Esophagus muscularis mucosa (tissue), 4 donors: Measurements from ENCODE around the gene CAPS.

Experiments
- CTCF ChIP-seq, 3 experiments: fragments of 200-600 bp in 2 of 3; fragments of 450-650 bp in 1 of 3; sonication (generic) in 2 of 3; IDR thresholded peaks; one replicate each; pipeline ENCODE4 v1.5.1; 2017 to 2019; ENCODE audit warnings: antibody characterized with exemption in 3 of 3, mild to moderate bottlenecking in 2 of 3, moderate library complexity in 1 of 3
- EP300 ChIP-seq: sonication (generic); formaldehyde crosslinking; IDR thresholded peaks from one replicate; pipeline ENCODE4 v1.6.1; 2017; ENCODE audit warnings: antibody characterized with exemption
- POLR2A ChIP-seq: fragments of 450-650 bp; IDR thresholded peaks from one replicate; pipeline ENCODE4 v1.6.1; 2017; ENCODE audit warnings: antibody characterized with exemption, moderate library complexity, mild to moderate bottlenecking, low read depth
- POLR2AphosphoS5 ChIP-seq, 2 donors: sonication (generic); formaldehyde crosslinking; IDR thresholded peaks; one replicate each; pipeline ENCODE4 v1.6.1; 2017; ENCODE audit warnings: antibody characterized with exemption in 2 of 2

- TF ChIP-seq CTCF (IDR thresholded peaks at IDR 0.05) (no peak), POLR2A (no peak), EP300 (no peak), POLR2AphosphoS5 (IDR thresholded peaks at IDR 0.05) (no peak)
Measured at GRCh38 chr19:5910638-5910907, 3.5 kb upstream of the CAPS start.
